GM19328 (cell line): ENCODE measurements around the gene DPP3.
"Not testable (repeated sequence)": the region's sequence is repeated elsewhere in the genome, so short reads cannot be mapped to it uniquely, and the experiment has no call there.

Experiments used
- ATAC-seq: cut with Tn5 transposase; IDR thresholded peaks from one replicate; pipeline ENCODE4 v1.9.1; 2021; ENCODE audit warnings: mild to moderate bottlenecking, moderate library complexity; ENCODE audit not compliant: unreplicated experiment

DPP3 gene, protein sequence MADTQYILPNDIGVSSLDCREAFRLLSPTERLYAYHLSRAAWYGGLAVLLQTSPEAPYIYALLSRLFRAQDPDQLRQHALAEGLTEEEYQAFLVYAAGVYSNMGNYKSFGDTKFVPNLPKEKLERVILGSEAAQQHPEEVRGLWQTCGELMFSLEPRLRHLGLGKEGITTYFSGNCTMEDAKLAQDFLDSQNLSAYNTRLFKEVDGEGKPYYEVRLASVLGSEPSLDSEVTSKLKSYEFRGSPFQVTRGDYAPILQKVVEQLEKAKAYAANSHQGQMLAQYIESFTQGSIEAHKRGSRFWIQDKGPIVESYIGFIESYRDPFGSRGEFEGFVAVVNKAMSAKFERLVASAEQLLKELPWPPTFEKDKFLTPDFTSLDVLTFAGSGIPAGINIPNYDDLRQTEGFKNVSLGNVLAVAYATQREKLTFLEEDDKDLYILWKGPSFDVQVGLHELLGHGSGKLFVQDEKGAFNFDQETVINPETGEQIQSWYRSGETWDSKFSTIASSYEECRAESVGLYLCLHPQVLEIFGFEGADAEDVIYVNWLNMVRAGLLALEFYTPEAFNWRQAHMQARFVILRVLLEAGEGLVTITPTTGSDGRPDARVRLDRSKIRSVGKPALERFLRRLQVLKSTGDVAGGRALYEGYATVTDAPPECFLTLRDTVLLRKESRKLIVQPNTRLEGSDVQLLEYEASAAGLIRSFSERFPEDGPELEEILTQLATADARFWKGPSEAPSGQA

DNA sequence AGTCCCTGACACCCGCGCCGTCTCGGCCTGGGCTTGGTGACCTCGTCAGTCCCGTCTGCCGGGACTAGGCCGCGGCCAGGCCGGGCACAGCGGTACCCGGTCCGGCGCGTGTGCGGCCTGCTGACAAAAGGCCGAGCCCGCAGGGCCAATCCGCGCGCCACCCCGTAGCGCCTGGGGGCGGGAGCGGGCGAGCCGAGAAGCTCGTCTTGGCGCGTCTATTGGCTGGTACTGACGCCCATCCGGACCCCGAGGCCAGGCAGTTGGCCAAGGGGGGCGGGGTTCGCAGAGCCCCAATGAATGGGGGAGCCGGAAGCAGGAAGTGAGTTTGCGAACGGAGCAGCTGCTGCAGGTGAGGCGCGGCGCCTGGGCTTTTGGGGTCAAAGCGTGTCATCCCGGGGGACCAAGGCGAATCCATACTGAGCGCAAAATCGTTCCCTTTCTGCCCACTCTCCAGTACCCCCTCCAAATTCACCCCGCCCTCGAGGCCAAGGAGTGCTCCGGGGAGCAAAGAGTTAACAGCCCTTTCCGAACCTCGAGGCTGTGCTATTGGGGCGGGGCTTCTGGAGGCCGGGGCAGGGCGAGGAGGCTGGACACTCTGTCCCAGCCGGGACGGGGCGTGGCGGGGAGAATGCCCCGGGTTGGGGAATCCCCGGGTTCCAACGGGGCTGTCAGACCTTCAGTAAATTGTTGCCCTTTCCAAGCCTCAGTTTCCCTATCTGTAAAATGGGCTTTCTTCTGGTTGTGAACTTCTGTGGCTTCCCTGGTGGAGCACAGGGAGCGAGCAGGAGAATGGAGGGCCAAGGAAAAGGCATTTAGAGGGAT lies at the start of gene DPP3:
DPP3 (plus strand) TSS at position 318 of the 822 bp plus-strand sequence. CDS start 1,767 bp downstream, outside the sequence.
- ATAC-seq: peak; percentile 87

DNA sequence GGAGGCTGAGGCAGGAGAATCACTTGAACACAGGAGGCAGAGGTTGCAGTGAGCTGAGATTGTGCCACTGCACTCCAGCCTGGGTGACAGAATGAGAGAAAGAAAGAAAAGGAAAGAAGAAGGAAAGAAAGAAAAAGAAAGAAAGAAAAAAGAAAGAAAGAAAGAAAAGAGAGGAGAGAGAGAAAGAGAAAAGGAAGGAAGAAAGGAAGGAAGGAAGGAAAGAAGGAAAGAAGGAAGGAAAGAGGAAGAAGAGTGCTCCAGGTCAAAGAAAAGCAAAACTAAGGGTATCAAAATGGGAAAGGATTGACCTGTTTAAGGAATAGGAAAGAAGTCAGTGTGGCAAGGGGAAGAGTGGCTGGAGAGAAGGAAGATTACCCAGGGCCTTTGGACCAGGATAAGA lies 48.9 kb upstream of the DPP3 start:
- not testable (repeated sequence) for ATAC-seq

GRCh38 chr11:66431871-66432329 lies 48.3 kb upstream of the DPP3 start:
- ATAC-seq: not testable (repeated sequence)

DNA sequence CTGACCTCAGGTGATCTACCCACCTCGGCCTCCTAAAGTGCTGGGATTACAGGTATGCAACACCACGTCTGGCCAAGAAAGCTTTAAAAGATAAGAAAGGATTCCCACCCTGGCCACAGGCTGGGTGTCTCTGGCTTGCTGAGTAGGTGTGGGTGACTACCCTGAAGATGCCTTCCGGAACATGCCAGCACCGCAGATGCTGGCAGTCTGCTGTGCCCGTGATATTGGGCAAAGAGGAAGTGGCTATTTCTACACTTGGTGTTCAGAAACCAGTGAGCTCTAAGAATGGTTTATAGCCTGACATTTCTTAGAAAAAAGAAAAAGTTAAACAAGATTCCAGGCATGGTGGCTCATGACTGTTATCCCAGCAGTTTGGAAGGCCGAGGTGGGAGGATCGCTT lies 47.6 kb upstream of the DPP3 start:
- no peak for ATAC-seq

DNA sequence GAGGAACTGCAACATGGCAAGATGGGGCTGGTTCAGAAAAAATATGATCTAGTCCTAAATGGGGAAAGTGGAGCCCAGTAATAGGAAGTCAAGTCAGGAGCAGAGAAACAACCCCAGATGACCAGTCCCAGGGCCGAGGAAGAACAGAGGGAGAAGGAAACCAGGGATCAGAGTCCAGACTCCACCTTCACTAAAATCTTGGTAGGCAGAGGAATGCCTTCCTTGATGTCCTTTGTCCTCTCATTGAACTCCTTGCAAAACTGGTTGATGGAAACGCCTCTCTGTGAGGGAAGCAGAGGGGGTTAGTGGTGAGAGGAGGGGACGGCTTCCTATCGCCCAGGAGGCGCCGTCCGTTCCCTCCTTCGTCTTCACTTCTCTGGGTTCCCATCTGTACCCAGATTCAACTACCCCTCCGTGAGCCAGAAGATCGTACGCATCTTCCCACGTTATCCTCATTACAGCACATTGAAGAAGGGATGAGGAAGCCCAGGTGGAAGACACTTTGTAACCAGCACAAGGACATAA lies 42.2 kb upstream of the DPP3 start:
- ATAC-seq: no peak

GRCh38 chr11:66438504-66439466 lies 41.4 kb upstream of the DPP3 start, which contains the start of gene MRPL11:
Gene MRPL11, minus strand, starts transcription at chr11:66438848. Its CDS starts 94 bp downstream, at chr11:66438754.
- peak; percentile 88 for ATAC-seq

GRCh38 chr11:66440101-66440939 lies 39.9 kb upstream of the DPP3 start:
- ATAC-seq: not testable (repeated sequence)

DNA sequence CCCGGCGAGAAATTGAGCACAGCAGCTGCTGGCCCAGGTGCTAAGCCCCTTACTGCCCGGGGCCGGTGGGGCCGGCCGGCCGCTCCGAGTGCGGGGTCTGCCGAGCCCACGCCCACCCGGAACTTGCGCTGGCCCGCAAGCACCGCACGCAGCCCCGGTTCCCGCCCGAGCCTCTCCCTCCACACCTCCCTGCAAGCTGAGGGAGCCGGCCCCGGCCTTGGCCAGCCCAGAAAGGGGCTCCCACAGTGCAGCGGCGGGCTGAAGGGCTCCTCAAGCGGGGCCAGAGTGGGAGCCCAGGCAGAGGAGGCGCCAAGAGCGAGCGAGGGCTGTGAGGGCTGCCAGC lies 39.3 kb upstream of the DPP3 start:
- ATAC-seq: not testable (repeated sequence)

DNA sequence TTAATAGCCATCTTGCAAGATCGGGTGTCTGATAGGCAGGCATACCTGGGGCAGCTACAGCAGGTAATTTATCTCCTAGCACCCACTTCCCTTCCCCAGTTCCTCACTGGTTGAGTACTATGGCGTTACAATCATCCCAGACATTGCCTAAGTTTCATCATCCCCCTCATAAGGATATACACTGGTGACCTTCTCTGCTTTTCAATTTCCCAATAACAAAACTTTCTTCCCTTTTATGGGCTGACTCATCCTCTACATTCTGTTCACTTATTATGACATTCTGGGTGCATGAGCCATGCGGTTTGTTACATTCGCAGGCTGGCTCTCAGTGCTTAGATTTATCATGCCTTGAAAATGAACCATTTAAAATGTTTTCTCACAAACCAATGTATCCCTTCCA lies 36.6 kb upstream of the DPP3 start:
- no peak for ATAC-seq

GRCh38 chr11:66447012-66447411 lies 33.2 kb upstream of the DPP3 start:
- ATAC-seq: no peak

DNA sequence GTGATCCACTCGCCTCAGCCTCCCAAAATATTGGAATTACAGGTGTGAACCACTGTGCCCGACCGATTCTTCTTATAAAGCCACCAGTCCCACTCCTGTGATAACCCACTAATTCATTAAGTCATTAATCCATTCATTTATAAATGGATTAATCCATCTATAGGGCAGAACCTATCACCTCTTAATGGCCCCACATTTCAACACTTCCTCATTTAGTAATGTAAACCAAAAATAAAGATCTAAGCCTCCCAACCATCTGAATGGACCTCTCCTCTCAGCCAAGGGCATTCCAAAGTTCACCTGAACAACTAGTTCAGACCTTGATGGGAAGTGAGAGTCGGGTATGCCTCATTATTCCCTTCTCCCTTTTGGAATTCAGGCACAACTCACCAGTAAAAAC lies 31.7 kb upstream of the DPP3 start:
- no peak for ATAC-seq

- ATAC-seq: no peak
Measured at GRCh38 chr11:66450560-66450959, 29.7 kb upstream of the DPP3 start.

GRCh38 chr11:66451663-66452062 lies 28.6 kb upstream of the DPP3 start:
- ATAC-seq: no peak

GRCh38 chr11:66454247-66454646 lies 26.0 kb upstream of the DPP3 start:
- ATAC-seq: no peak

- ATAC-seq: no peak
Measured at GRCh38 chr11:66454828-66455227, 25.4 kb upstream of the DPP3 start.

GRCh38 chr11:66457826-66458225 lies 22.4 kb upstream of the DPP3 start:
- ATAC-seq: no peak

- ATAC-seq: no peak
Measured at GRCh38 chr11:66459138-66459778, 21.0 kb upstream of the DPP3 start.

DNA sequence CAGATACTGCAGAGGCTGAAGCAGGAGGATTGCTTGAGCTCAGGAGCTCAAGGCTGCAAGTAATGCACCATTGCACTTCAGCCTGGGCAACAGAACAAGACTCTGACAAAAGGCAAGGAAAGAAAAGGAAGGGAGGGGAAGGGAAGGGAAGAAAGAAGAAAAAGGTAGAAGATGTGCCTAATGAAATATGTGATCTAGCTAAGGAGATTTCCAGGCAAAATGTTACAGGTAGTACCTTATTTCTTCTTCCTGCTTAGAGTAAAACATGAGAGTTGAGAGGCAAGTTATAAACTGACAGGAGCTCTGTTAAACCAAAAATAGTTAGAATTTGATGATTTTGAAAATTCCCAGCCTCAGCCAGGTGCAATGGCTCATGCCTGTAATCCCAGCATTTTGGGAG lies 18.2 kb upstream of the DPP3 start:
- ATAC-seq: no peak
